ENCODE measurements around the gene RBM12. TPM values are rescaled to one million over a fixed set of nuclear protein-coding genes. Genes with fewer than 3 reads are reported as not detected.
A peak's percentile ranks its signal among the peaks of the same experiment; 100 is the strongest.

Gene RBM12
- total RNA-seq, 3 donors from 2014 or later (not counting 1 experiment from before 2014, with no cell fraction given), result 80.9 to 112 (median 89.4) TPM

- DNase-seq (no peak), ATAC-seq (peak; percentile 27 to 51 (median 34))
- H3K36me3 Mint-ChIP-seq, result peaks cover 4% of the 10 kb centered on the region
- H3K4me1 Mint-ChIP-seq, result peaks cover 33 to 44% of the 10 kb centered on the region in 2 donors
- H3K4me1 ChIP-seq (ENCODE audit: control insufficient read depth, insufficient read depth, low read length), result peaks cover 12% of the 10 kb centered on the region
- no peaks in the 10 kb centered on the region for H3K27me3 ChIP-seq (ENCODE audit: control insufficient read depth, insufficient read depth, low read length)
- WGBS (ENCODE audit: insufficient coverage), result 10% methylated on average over 37 of the region's 37 CpGs
- H3K9me3 ChIP-seq (ENCODE audit: control insufficient read depth, insufficient read depth, low read length), result no peaks in the 10 kb centered on the region
- H3K4me3 ChIP-seq (ENCODE audit: low read length), result peak overlapping the region; percentile 95
- H3K36me3 ChIP-seq (ENCODE audit: control insufficient read depth, insufficient read depth, low read length), result peaks cover 27% of the 10 kb centered on the region
- no peaks in the 10 kb centered on the region for H3K9me3 Mint-ChIP-seq
- intact Hi-C loops (cut with micrococcal nuclease), result loop anchor here (1.0 to 5.0 kb wide), 2 partner anchors 36 to 97 kb away; partner anchors contain the start of genes CPNE1 and RBM12
- no peak for TF ChIP-seq CTCF (IDR thresholded peaks at IDR 0.05)
- no peaks in the 10 kb centered on the region for H3K27me3 Mint-ChIP-seq (ENCODE audit: low read depth in 2 of 2)
- H3K27ac ChIP-seq (ENCODE audit: low read length), result peak overlapping the region; percentile 74
- peak overlapping the region; percentile 89 to 96 for H3K27ac Mint-ChIP-seq
- peak overlapping the region; percentile 99 for H3K4me3 Mint-ChIP-seq
These were observed 33.8 kb upstream of the RBM12 start for GRCh38 chr20:35698298-35699126.

GRCh38 chr20:35697696-35698297 is 33.1 kb upstream of the RBM12 start:
- Mint-ChIP-seq H3K4me1 (peaks cover 32 to 41% of the 10 kb centered on the region in 2 donors), H3K4me3 (peak overlapping the region; percentile 99), H3K9me3 (no peaks in the 10 kb centered on the region), H3K27ac (peak overlapping the region; percentile 89 to 96), H3K27me3 (ENCODE audit: low read depth in 2 of 2) (no peaks in the 10 kb centered on the region), H3K36me3 (no peaks in the 10 kb centered on the region)
- no peaks in the 10 kb centered on the region for H3K27me3 ChIP-seq (ENCODE audit: control insufficient read depth, insufficient read depth, low read length)
- intact Hi-C loops (cut with micrococcal nuclease), result loop anchor here (5.0 kb wide), 1 partner anchor 35 kb away; the partner anchor contains the start of genes CPNE1 and RBM12
- H3K4me1 ChIP-seq (ENCODE audit: control insufficient read depth, insufficient read depth, low read length), result peaks cover 12% of the 10 kb centered on the region
- no peak overlapping the region for H3K27ac ChIP-seq (ENCODE audit: low read length)
- ATAC-seq, result no peak
- no peak for TF ChIP-seq CTCF (IDR thresholded peaks at IDR 0.05)
- WGBS (ENCODE audit: insufficient coverage), result 90% methylated on average over 9 of the region's 9 CpGs
- no peak for DNase-seq
- H3K9me3 ChIP-seq (ENCODE audit: control insufficient read depth, insufficient read depth, low read length), result no peaks in the 10 kb centered on the region
- H3K4me3 ChIP-seq (ENCODE audit: low read length), result no peak overlapping the region
- peaks cover 20% of the 10 kb centered on the region for H3K36me3 ChIP-seq (ENCODE audit: control insufficient read depth, insufficient read depth, low read length)

GRCh38 chr20:35695978-35696377 is 31.3 kb upstream of the RBM12 start:
- ATAC-seq (no peak), DNase-seq (no peak)
- peaks cover 6% of the 10 kb centered on the region for H3K36me3 ChIP-seq (ENCODE audit: control insufficient read depth, insufficient read depth, low read length)
- WGBS (ENCODE audit: insufficient coverage), result 100% methylated on average over 1 of the region's 4 CpGs
- no peak overlapping the region for H3K4me3 ChIP-seq (ENCODE audit: low read length)
- no peaks in the 10 kb centered on the region for H3K9me3 ChIP-seq (ENCODE audit: control insufficient read depth, insufficient read depth, low read length)
- H3K27me3 Mint-ChIP-seq (ENCODE audit: low read depth in 2 of 2), result no peaks in the 10 kb centered on the region
- no peaks in the 10 kb centered on the region for H3K27me3 ChIP-seq (ENCODE audit: control insufficient read depth, insufficient read depth, low read length)
- intact Hi-C loops (cut with micrococcal nuclease), result loop anchor here (5.0 kb wide), 1 partner anchor 34 kb away; the partner anchor contains the start of genes CPNE1 and RBM12
- no peak overlapping the region for H3K4me3 Mint-ChIP-seq
- no peak overlapping the region for H3K27ac Mint-ChIP-seq
- H3K4me1 ChIP-seq (ENCODE audit: control insufficient read depth, insufficient read depth, low read length), result peaks cover 12% of the 10 kb centered on the region
- no peaks in the 10 kb centered on the region for H3K36me3 Mint-ChIP-seq
- H3K9me3 Mint-ChIP-seq, result no peaks in the 10 kb centered on the region
- TF ChIP-seq CTCF (IDR thresholded peaks at IDR 0.05), result no peak
- H3K27ac ChIP-seq (ENCODE audit: low read length), result no peak overlapping the region
- peaks cover 32 to 38% of the 10 kb centered on the region in 2 donors for H3K4me1 Mint-ChIP-seq

Data from natural killer cell (primary cell).